GM12864 (cell line): ENCODE measurements around the gene FN1.

Source experiments
- DNase-seq: peaks from one replicate; pipeline ENCODE4 v3.0.0-alpha.2; 2011; ENCODE audit warnings: low read depth
- H3K4me3 ChIP-seq: 2 replicates; pipeline ENCODE4 v1.5.1; 2011; ENCODE audit warnings: mild to moderate bottlenecking, low read depth, low read length, control low read depth
- CTCF ChIP-seq: IDR thresholded peaks from 2 replicates; pipeline ENCODE4 v1.5.1; 2011; ENCODE audit warnings: low read depth, mild to moderate bottlenecking, moderate library complexity, low read length, control low read depth, inconsistent platforms; ENCODE audit errors: missing control alignments

FN1 gene

GRCh38 chr2:215430528-215431187 is 5.2 kb downstream of the FN1 start:
- no peak for TF ChIP-seq CTCF
- no peak for DNase-seq
- H3K4me3 ChIP-seq = no peak overlapping the region

GRCh38 chr2:215429424-215429823 is 6.4 kb downstream of the FN1 start:
- TF ChIP-seq CTCF = no peak
- no peak for DNase-seq
- H3K4me3 ChIP-seq = no peak overlapping the region

- H3K4me3 ChIP-seq = no peak overlapping the region
- no peak for DNase-seq
- no peak for TF ChIP-seq CTCF
These were observed 7.6 kb downstream of the FN1 start for GRCh38 chr2:215428060-215428910.

GRCh38 chr2:215427585-215427984 is 8.3 kb downstream of the FN1 start:
- no peak overlapping the region for H3K4me3 ChIP-seq
- no peak for TF ChIP-seq CTCF
- no peak for DNase-seq

GRCh38 chr2:215425021-215425782 is 10.7 kb downstream of the FN1 start:
- no peak for DNase-seq
- no peak overlapping the region for H3K4me3 ChIP-seq
- no peak for TF ChIP-seq CTCF

- DNase-seq = no peak
- H3K4me3 ChIP-seq = no peak overlapping the region
- TF ChIP-seq CTCF = no peak
These were observed 11.8 kb downstream of the FN1 start for GRCh38 chr2:215423928-215424540.
